Measurements from ENCODE around the gene KIF23. TPM values are rescaled to one million over a fixed set of nuclear protein-coding genes. Genes with fewer than 3 reads are reported as not detected.

KIF23 gene
- total RNA-seq, 1 experiment from 2014 or later = 83.7 TPM

- CTCF ChIA-PET = interaction anchor here (0.9 to 2.1 kb wide), 5 partner anchors 17 to 1090 kb away, joined by 3 to 10 read pairs (median 4); no protein-coding TSS in a partner anchor
- Histone ChIP-seq H2AFZ (ENCODE audit: low read depth, low read length, poor library complexity, severe bottlenecking) (no peak overlapping the region), H3K79me2 (ENCODE audit: insufficient read depth, low read length) (no peaks in the 10 kb centered on the region), H3K27me3 (ENCODE audit: insufficient read depth, low read length) (no peaks in the 10 kb centered on the region), H3K4me2 (ENCODE audit: low read length) (no peak overlapping the region), H3K36me3 (ENCODE audit: control insufficient read depth in 1 of 2, insufficient read depth in 2 of 2, low read length in 2 of 2) (no peaks in the 10 kb centered on the region), H3K4me1 (ENCODE audit: control insufficient read depth in 1 of 2, insufficient read depth in 2 of 2, low read length in 2 of 2) (no peaks in the 10 kb centered on the region), H3K9ac (ENCODE audit: low read length) (no peak overlapping the region), H3K9me2 (ENCODE audit: insufficient read depth) (no peaks in the 10 kb centered on the region), H3K9me3 (ENCODE audit: control insufficient read depth in 1 of 2, insufficient read depth in 1 of 2, low read depth in 1 of 2, low read length in 2 of 2) (no peaks in the 10 kb centered on the region), H3K4me3 (replicated peaks in 1 of 2; ENCODE audit: low read depth in 1 of 2, low read length in 2 of 2) (no peak overlapping the region), H4K20me1 (ENCODE audit: insufficient read depth) (no peaks in the 10 kb centered on the region), H3K27ac (ENCODE audit: low read depth, low read length) (no peak overlapping the region)
- RAD21 ChIA-PET (ENCODE audit: low non-redundant PET in 1 of 2, low total read pairs in 2 of 2, uncharacterized antibody in 2 of 2, unreplicated experiment in 2 of 2) = no interaction called here
- no peak for TF ChIP-seq ZFX (IDR thresholded peaks at IDR 0.05)
- no peak for TF ChIP-seq EZH2 (IDR thresholded peaks at IDR 0.05)
- TF ChIP-seq POLR2AphosphoS5 (IDR thresholded peaks at IDR 0.05; ENCODE audit: low read depth, low read length) = no peak
- no peak for TF ChIP-seq TCF7L2 (IDR thresholded peaks at IDR 0.05; ENCODE audit: borderline replicate concordance, extremely low read depth, insufficient read depth, insufficient read length)
- no peak for TF ChIP-seq CBX3 (IDR thresholded peaks at IDR 0.05; ENCODE audit: low read depth)
- no peak for TF ChIP-seq MAX (IDR thresholded peaks at IDR 0.05)
- no peak for TF ChIP-seq ZBTB33 (IDR thresholded peaks at IDR 0.05; ENCODE audit: extremely low read depth, insufficient replicate concordance, low read length)
- no peak for TF ChIP-seq EGR1 (IDR thresholded peaks at IDR 0.05; ENCODE audit: low read depth)
- POLR2A ChIA-PET = no interaction called here
- no TSS peak for BruUV-seq (replicated peaks)
- intact Hi-C loops (cut with micrococcal nuclease) = loop anchor here (5.0 kb wide), 4 partner anchors 98 to 1008 kb away; no protein-coding TSS in a partner anchor
- ATAC-seq (no peak), DNase-seq (ENCODE audit: low read depth, low spot score) (no peak)
These were observed 64.9 kb downstream of the KIF23 start for GRCh38 chr15:69479081-69479480.

All from HCT116 (cell line).